Psoas muscle (tissue), 8 donors: ENCODE data around the gene LRP1. TPM values are rescaled to one million over a fixed set of nuclear protein-coding genes. Genes with fewer than 3 reads are reported as not detected.

Experiments
- ATAC-seq, 4 donors: fragments of 200-7000 bp; cut with Tn5 transposase; one replicate each; pipeline ENCODE4 v1.9.1; 2020; ENCODE audit warnings: moderate library complexity in 3 of 4, mild to moderate bottlenecking in 2 of 4
- DNase-seq, 2 donors: peaks; one replicate each; pipeline ENCODE4 v3.0.0-alpha.2; 2020
- H3K27ac ChIP-seq: fragments of 200-600 bp; one replicate; pipeline ENCODE4 v1.8.0; 2022
- H3K27me3 ChIP-seq, 3 donors: fragments of 200-600 bp in 1 of 3; one replicate each; pipeline versions ENCODE4 v1.6.1 to v1.8.0; 2013 to 2022; ENCODE audit warnings: low read length in 2 of 3, mild to moderate bottlenecking in 2 of 3, moderate library complexity in 1 of 3; ENCODE audit not compliant: insufficient read depth in 3 of 3
- H3K36me3 ChIP-seq, 2 donors: fragments of 200-600 bp in 1 of 2; one replicate each; pipeline versions ENCODE4 v1.6.1 to v1.8.0; 2013 to 2022; ENCODE audit warnings: low read depth in 1 of 2, mild to moderate bottlenecking in 1 of 2, moderate library complexity in 1 of 2; ENCODE audit not compliant: insufficient read depth in 1 of 2
- H3K4me1 ChIP-seq: fragments of 200-600 bp; one replicate; pipeline ENCODE4 v1.8.0; 2022
- H3K4me3 ChIP-seq: fragments of 200-600 bp; one replicate; pipeline ENCODE4 v1.8.0; 2022; ENCODE audit warnings: mild to moderate bottlenecking
- H3K9me3 ChIP-seq: fragments of 200-600 bp; one replicate; pipeline ENCODE4 v1.8.0; 2022
- CTCF ChIP-seq: fragments of 200-600 bp; IDR thresholded peaks from one replicate; pipeline ENCODE4 v1.8.0; 2022; ENCODE audit warnings: antibody characterized with exemption
- WGBS, 3 donors: extraction: QIAGEN DNeasy Blood & Tissue Kit; methylation state at CpG; one replicate each; pipeline versions ENCODE4 v1.1.6 to v1.1.7; 2013; 5-methylcytosine and 5-hydroxymethylcytosine counted together
- intact Hi-C, 2 donors: fragments of 100-400 bp; cut with DNase I; formaldehyde crosslinking; loops; one replicate each; pipeline versions ENCODE4 v1.11.0 to v1.14.2; 2022
- polyA plus RNA-seq, 3 donors: library from polyadenylated mRNA; stranded (reverse); fragments of 200-250 nt; gene quantifications; one replicate each; pipeline ENCODE4 v1.2.3, GENCODE V29; 2013
- total RNA-seq, 4 donors: library from RNA; stranded (reverse); fragmentation: NEBNext Ultra II Directional in 2 of 4; extraction: Animal tissue kit (Norgen Biotek cat#: 25700) in 2 of 4; gene quantifications; one replicate each; pipeline versions ENCODE4 v1.2.1 to v1.2.4, GENCODE V29; 2021 to 2023
- donor health status: healthy with polysubstance abuse.
- donor health status: DM: no; HTN: no; CAD: no; lungs with moderate emphysema.
- donor health status: Bipolar disorder and iron deficiency.
- donor health status: healthy.
- donor health status: DM: yes; HTN: yes; CAD: no.
- donor health status: DM: no; HTN: no; CAD: no.
- donor health status: DM: no; HTN: no; CAD: no.
- donor health status: DM: yes; HTN: yes; CAD: no.

The LRP1 gene
- total and polyA plus RNA-seq, 7 donors = 10.7 to 50.6 (median 33.1) TPM

GRCh38 chr12:57126561-57126960, 1.7 kb upstream of the LRP1 start:
- Histone ChIP-seq H3K9me3 (no peaks in the 10 kb centered on the region), H3K4me1 (peaks cover 9% of the 10 kb centered on the region), H3K27ac (peak overlapping the region; percentile 78), H3K4me3 (peak overlapping the region; percentile 72), H3K27me3 (no peaks in the 10 kb centered on the region), H3K36me3 (no peaks in the 10 kb centered on the region)
- intact Hi-C loops = no loop called here
- ATAC-seq (no peak), DNase-seq (no peak)
- no peak for TF ChIP-seq CTCF
- 53 to 63% (median 54%) methylated on average over 7 of the region's 7 CpGs for WGBS, 3 donors

- peak; percentile 65 to 78 for DNase-seq
- H3K27ac ChIP-seq = peak overlapping the region; percentile 78
- H3K4me3 ChIP-seq = peak overlapping the region; percentile 72
- no peaks in the 10 kb centered on the region for H3K9me3 ChIP-seq
- TF ChIP-seq CTCF = peak; percentile 22
- ATAC-seq = peak; percentile 19 to 51 (median 47)
- H3K27me3 ChIP-seq = no peaks in the 10 kb centered on the region
- H3K36me3 ChIP-seq = no peaks in the 10 kb centered on the region
- intact Hi-C loops = no loop called here
- 2 to 5% (median 3%) methylated on average over 26 of the region's 26 CpGs for WGBS, 3 donors
- peaks cover 15% of the 10 kb centered on the region for H3K4me1 ChIP-seq
These were observed 1.1 kb upstream of the LRP1 start for GRCh38 chr12:57127101-57127725.

GRCh38 chr12:57128519-57129247, 400 bp downstream of the LRP1 start:
- no peak for TF ChIP-seq CTCF
- Histone ChIP-seq H3K27ac (peak overlapping the region; percentile 15), H3K4me3 (peak overlapping the region; percentile 72), H3K9me3 (no peaks in the 10 kb centered on the region), H3K36me3 (no peaks in the 10 kb centered on the region), H3K27me3 (no peaks in the 10 kb centered on the region), H3K4me1 (peaks cover 16% of the 10 kb centered on the region)
- intact Hi-C loops = no loop called here
- DNase-seq (no peak), ATAC-seq (no peak)
- 9 to 13% (median 13%) methylated on average over 30 to 35 of the region's 35 CpGs for WGBS, 3 donors

GRCh38 chr12:57129321-57129842, 1.1 kb downstream of the LRP1 start:
- Histone ChIP-seq H3K27me3 (no peaks in the 10 kb centered on the region), H3K9me3 (no peaks in the 10 kb centered on the region), H3K4me3 (peak overlapping the region; percentile 72), H3K4me1 (peaks cover 16% of the 10 kb centered on the region), H3K36me3 (no peaks in the 10 kb centered on the region), H3K27ac (peak overlapping the region; percentile 15)
- ATAC-seq (no peak), DNase-seq (peak in 1 of 2 donors; percentile 26)
- WGBS, 3 donors = 32 to 34% (median 34%) methylated on average over 10 to 12 of the region's 12 CpGs
- TF ChIP-seq CTCF = no peak
- intact Hi-C loops = no loop called here
